HEK293 (cell line): ENCODE data around the gene SRF.

Experiments
- GLIS1 ChIP-seq: fragments of 450-650 bp; formaldehyde crosslinking; IDR thresholded peaks from 2 replicates; pipeline ENCODE4 v1.5.1; 2016; ENCODE audit warnings: missing biosample characterization, missing genetic modification characterization
- SP7 ChIP-seq: fragments of 450-650 bp; formaldehyde crosslinking; IDR thresholded peaks from 2 replicates; pipeline ENCODE4 v1.5.1; 2016; ENCODE audit warnings: missing biosample characterization, missing genetic modification characterization
- ZBTB21 ChIP-seq: fragments of 450-650 bp; formaldehyde crosslinking; IDR thresholded peaks from 2 replicates; pipeline ENCODE4 v1.5.1; 2017; ENCODE audit warnings: missing biosample characterization, missing genetic modification characterization
- ZFP37 ChIP-seq: fragments of 450-650 bp; formaldehyde crosslinking; IDR thresholded peaks from 2 replicates; pipeline ENCODE4 v1.5.1; 2016; ENCODE audit warnings: missing biosample characterization, missing genetic modification characterization
- ZNF114 ChIP-seq: fragments of 450-650 bp; formaldehyde crosslinking; IDR thresholded peaks from 2 replicates; pipeline ENCODE4 v1.5.0; 2017; ENCODE audit warnings: missing biosample characterization, missing genetic modification characterization
- ZNF184 ChIP-seq: fragments of 450-650 bp; IDR thresholded peaks from 2 replicates; pipeline ENCODE4 v1.5.1; 2018; ENCODE audit warnings: missing biosample characterization, mild to moderate bottlenecking, missing genetic modification characterization
- ZNF223 ChIP-seq: fragments of 450-650 bp; formaldehyde crosslinking; IDR thresholded peaks from 2 replicates; pipeline ENCODE4 v1.5.1; 2016; ENCODE audit warnings: missing biosample characterization, missing genetic modification characterization
- ZNF23 ChIP-seq: fragments of 450-650 bp; formaldehyde crosslinking; IDR thresholded peaks from 2 replicates; pipeline ENCODE4 v1.5.1; 2016; ENCODE audit warnings: missing biosample characterization, missing genetic modification characterization, borderline replicate concordance
- ZNF324 ChIP-seq: fragments of 450-650 bp; formaldehyde crosslinking; IDR thresholded peaks from 2 replicates; pipeline ENCODE4 v1.5.1; 2016; ENCODE audit warnings: missing biosample characterization, missing genetic modification characterization
- ZNF37A ChIP-seq: fragments of 450-650 bp; IDR thresholded peaks from 2 replicates; pipeline ENCODE4 v1.5.1; 2018; ENCODE audit warnings: missing biosample characterization, missing genetic modification characterization
- ZNF623 ChIP-seq: fragments of 450-650 bp; formaldehyde crosslinking; IDR thresholded peaks from 2 replicates; pipeline ENCODE4 v1.5.1; 2016; ENCODE audit warnings: missing biosample characterization, missing genetic modification characterization
- ZNF747 ChIP-seq: fragments of 450-650 bp; formaldehyde crosslinking; IDR thresholded peaks from 2 replicates; pipeline ENCODE4 v1.5.1; 2016; ENCODE audit warnings: missing biosample characterization, missing genetic modification characterization
- ZNF76 ChIP-seq: fragments of 450-650 bp; formaldehyde crosslinking; IDR thresholded peaks from 2 replicates; pipeline ENCODE4; 2016; ENCODE audit warnings: low read depth, missing biosample characterization, missing genetic modification characterization, borderline replicate concordance
- ZNF776 ChIP-seq: fragments of 450-650 bp; formaldehyde crosslinking; IDR thresholded peaks from 2 replicates; pipeline ENCODE4 v1.5.0; 2017; ENCODE audit warnings: missing biosample characterization, missing genetic modification characterization, borderline replicate concordance
- ZNF785 ChIP-seq: fragments of 450-650 bp; formaldehyde crosslinking; IDR thresholded peaks from 2 replicates; pipeline ENCODE4 v1.5.1; 2016; ENCODE audit warnings: missing biosample characterization, missing genetic modification characterization
- ZSCAN16 ChIP-seq: fragments of 450-650 bp; formaldehyde crosslinking; IDR thresholded peaks from 2 replicates; pipeline ENCODE4 v1.5.1; 2016; ENCODE audit warnings: missing biosample characterization, missing genetic modification characterization
- ZSCAN30 ChIP-seq: fragments of 450-650 bp; IDR thresholded peaks from 2 replicates; pipeline ENCODE4 v1.5.1; 2018; ENCODE audit warnings: missing biosample characterization, mild to moderate bottlenecking, missing genetic modification characterization, moderate library complexity
- TF ChIP-seq, protein P1 (sequence below): fragments of 450-650 bp; formaldehyde crosslinking; IDR thresholded peaks from 2 replicates; pipeline ENCODE4 v1.5.1; 2016; ENCODE audit warnings: missing biosample characterization, missing genetic modification characterization
- TF ChIP-seq, protein P2 (sequence below): fragments of 450-650 bp; formaldehyde crosslinking; IDR thresholded peaks from 2 replicates; pipeline ENCODE4 v1.5.1; 2016; ENCODE audit warnings: missing biosample characterization, missing genetic modification characterization
- TF ChIP-seq, protein P3 (sequence below): fragments of 450-650 bp; formaldehyde crosslinking; IDR thresholded peaks from 2 replicates; pipeline ENCODE4 v1.5.1; 2017; ENCODE audit warnings: missing biosample characterization, missing genetic modification characterization
- TF ChIP-seq, protein P4 (sequence below): fragments of 450-650 bp; formaldehyde crosslinking; IDR thresholded peaks from 2 replicates; pipeline ENCODE4 v1.5.1; 2016; ENCODE audit warnings: missing biosample characterization, missing genetic modification characterization
- TF ChIP-seq, protein P5 (sequence below): fragments of 450-650 bp; formaldehyde crosslinking; IDR thresholded peaks from 2 replicates; pipeline ENCODE4 v1.5.1; 2016; ENCODE audit warnings: missing biosample characterization, missing genetic modification characterization, low read depth
- TF ChIP-seq, protein P6 (sequence below): fragments of 450-650 bp; formaldehyde crosslinking; IDR thresholded peaks from 2 replicates; pipeline ENCODE4 v1.5.1; 2016; ENCODE audit warnings: missing biosample characterization, missing genetic modification characterization
- TF ChIP-seq, protein P7 (sequence below): fragments of 450-650 bp; formaldehyde crosslinking; IDR thresholded peaks from 2 replicates; pipeline ENCODE4 v1.5.1; 2016; ENCODE audit warnings: missing biosample characterization, missing genetic modification characterization

The SRF gene

DNA sequence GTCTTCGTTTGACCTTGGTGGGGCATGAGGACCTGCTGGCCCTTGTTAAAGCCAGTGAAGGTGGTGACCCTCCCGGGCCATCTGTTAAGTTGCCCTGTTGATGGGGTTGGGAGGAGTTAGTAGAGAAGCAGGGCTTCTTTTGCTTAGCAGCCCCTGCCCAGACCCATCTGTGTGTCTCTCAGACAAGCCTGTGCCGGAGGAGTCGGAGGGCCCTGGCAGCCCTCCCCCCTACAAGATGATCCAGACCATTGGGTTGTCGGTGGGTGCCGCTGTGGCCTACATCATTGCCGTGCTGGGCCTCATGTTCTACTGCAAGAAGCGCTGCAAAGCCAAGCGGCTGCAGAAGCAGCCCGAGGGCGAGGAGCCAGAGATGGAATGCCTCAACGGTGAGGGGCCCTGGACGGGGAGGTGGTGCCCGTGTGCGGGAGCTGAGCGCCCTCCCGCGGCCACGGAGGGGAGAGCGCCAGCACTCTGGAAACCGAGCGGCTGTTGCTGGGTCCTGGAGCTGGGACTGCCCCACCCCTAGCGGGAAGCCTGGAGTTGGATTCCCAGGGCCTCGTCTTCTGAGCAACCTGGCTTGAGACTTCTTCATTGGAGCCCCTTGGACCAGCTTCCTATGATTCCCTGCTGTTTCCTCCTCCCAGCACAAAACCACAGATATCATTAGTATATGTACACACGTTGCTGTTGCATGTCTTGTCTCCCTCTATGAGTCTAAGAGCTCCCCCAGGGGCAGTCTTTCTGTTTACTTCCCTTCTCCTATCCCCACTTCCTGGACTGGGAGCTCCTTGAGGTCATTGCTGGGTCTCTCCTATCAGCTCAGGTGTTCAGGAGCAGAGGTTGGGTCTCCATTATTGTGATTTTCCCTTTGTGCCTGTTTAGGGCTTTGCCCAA lies 27.6 kb upstream of the SRF start (continued):
- TF ChIP-seq, protein P1, sequence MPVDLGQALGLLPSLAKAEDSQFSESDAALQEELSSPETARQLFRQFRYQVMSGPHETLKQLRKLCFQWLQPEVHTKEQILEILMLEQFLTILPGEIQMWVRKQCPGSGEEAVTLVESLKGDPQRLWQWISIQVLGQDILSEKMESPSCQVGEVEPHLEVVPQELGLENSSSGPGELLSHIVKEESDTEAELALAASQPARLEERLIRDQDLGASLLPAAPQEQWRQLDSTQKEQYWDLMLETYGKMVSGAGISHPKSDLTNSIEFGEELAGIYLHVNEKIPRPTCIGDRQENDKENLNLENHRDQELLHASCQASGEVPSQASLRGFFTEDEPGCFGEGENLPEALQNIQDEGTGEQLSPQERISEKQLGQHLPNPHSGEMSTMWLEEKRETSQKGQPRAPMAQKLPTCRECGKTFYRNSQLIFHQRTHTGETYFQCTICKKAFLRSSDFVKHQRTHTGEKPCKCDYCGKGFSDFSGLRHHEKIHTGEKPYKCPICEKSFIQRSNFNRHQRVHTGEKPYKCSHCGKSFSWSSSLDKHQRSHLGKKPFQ (tag by site-specific recombination): no peak
- TF ChIP-seq, protein P2, sequence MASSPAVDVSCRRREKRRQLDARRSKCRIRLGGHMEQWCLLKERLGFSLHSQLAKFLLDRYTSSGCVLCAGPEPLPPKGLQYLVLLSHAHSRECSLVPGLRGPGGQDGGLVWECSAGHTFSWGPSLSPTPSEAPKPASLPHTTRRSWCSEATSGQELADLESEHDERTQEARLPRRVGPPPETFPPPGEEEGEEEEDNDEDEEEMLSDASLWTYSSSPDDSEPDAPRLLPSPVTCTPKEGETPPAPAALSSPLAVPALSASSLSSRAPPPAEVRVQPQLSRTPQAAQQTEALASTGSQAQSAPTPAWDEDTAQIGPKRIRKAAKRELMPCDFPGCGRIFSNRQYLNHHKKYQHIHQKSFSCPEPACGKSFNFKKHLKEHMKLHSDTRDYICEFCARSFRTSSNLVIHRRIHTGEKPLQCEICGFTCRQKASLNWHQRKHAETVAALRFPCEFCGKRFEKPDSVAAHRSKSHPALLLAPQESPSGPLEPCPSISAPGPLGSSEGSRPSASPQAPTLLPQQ (tag by site-specific recombination): peak; percentile 76; the same call in 1 of the 2 replicates
- 0 out of 2 replicates have a peak, but pooled peaks have one; percentile 53 for TF ChIP-seq ZNF324 (tag by site-specific recombination)
- TF ChIP-seq ZNF76 (tag by site-specific recombination): no peak
- TF ChIP-seq ZNF114 (tag by site-specific recombination): no peak
- TF ChIP-seq ZNF223: no peak
- TF ChIP-seq, protein P3, sequence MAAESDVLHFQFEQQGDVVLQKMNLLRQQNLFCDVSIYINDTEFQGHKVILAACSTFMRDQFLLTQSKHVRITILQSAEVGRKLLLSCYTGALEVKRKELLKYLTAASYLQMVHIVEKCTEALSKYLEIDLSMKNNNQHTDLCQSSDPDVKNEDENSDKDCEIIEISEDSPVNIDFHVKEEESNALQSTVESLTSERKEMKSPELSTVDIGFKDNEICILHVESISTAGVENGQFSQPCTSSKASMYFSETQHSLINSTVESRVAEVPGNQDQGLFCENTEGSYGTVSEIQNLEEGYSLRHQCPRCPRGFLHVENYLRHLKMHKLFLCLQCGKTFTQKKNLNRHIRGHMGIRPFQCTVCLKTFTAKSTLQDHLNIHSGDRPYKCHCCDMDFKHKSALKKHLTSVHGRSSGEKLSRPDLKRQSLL (tag by site-specific recombination): peak; percentile 57; the same call in 1 of the 2 replicates
- no peak for TF ChIP-seq ZBTB21
- TF ChIP-seq, protein P4, sequence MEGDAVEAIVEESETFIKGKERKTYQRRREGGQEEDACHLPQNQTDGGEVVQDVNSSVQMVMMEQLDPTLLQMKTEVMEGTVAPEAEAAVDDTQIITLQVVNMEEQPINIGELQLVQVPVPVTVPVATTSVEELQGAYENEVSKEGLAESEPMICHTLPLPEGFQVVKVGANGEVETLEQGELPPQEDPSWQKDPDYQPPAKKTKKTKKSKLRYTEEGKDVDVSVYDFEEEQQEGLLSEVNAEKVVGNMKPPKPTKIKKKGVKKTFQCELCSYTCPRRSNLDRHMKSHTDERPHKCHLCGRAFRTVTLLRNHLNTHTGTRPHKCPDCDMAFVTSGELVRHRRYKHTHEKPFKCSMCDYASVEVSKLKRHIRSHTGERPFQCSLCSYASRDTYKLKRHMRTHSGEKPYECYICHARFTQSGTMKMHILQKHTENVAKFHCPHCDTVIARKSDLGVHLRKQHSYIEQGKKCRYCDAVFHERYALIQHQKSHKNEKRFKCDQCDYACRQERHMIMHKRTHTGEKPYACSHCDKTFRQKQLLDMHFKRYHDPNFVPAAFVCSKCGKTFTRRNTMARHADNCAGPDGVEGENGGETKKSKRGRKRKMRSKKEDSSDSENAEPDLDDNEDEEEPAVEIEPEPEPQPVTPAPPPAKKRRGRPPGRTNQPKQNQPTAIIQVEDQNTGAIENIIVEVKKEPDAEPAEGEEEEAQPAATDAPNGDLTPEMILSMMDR (tag by site-specific recombination): peak; percentile 99
- TF ChIP-seq ZSCAN16 (tag by site-specific recombination): no peak
- peak; percentile 84 for TF ChIP-seq ZFP37 (tag by site-specific recombination)
- no peak for TF ChIP-seq ZNF747 (tag by site-specific recombination)
- no peak for TF ChIP-seq ZNF776 (tag by site-specific recombination)
- TF ChIP-seq, protein P5, sequence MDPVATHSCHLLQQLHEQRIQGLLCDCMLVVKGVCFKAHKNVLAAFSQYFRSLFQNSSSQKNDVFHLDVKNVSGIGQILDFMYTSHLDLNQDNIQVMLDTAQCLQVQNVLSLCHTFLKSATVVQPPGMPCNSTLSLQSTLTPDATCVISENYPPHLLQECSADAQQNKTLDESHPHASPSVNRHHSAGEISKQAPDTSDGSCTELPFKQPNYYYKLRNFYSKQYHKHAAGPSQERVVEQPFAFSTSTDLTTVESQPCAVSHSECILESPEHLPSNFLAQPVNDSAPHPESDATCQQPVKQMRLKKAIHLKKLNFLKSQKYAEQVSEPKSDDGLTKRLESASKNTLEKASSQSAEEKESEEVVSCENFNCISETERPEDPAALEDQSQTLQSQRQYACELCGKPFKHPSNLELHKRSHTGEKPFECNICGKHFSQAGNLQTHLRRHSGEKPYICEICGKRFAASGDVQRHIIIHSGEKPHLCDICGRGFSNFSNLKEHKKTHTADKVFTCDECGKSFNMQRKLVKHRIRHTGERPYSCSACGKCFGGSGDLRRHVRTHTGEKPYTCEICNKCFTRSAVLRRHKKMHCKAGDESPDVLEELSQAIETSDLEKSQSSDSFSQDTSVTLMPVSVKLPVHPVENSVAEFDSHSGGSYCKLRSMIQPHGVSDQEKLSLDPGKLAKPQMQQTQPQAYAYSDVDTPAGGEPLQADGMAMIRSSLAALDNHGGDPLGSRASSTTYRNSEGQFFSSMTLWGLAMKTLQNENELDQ (tag by site-specific recombination): no peak
- TF ChIP-seq ZNF623 (tag by site-specific recombination): no peak
- TF ChIP-seq, protein P6, sequence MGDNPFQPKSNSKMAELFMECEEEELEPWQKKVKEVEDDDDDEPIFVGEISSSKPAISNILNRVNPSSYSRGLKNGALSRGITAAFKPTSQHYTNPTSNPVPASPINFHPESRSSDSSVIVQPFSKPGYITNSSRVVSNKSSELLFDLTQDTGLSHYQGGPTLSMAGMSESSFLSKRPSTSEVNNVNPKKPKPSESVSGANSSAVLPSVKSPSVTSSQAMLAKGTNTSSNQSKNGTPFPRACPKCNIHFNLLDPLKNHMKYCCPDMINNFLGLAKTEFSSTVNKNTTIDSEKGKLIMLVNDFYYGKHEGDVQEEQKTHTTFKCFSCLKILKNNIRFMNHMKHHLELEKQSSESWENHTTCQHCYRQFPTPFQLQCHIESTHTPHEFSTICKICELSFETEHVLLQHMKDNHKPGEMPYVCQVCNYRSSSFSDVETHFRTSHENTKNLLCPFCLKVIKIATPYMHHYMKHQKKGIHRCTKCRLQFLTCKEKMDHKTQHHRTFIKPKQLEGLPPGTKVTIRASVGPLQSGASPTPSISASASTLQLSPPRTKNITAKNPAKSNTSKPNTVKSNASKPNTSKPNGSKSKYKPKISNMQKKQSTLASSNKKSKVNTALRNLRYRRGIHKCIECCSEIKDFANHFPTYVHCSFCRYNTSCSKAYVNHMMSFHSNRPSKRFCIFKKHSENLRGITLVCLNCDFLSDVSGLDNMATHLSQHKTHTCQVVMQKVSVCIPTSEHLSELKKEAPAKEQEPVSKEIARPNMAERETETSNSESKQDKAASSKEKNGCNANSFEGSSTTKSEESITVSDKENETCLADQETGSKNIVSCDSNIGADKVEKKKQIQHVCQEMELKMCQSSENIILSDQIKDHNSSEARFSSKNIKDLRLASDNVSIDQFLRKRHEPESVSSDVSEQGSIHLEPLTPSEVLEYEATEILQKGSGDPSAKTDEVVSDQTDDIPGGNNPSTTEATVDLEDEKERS (tag by site-specific recombination): no peak
- TF ChIP-seq ZNF37A (tag by site-specific recombination): no peak
- no peak for TF ChIP-seq ZNF785 (tag by site-specific recombination)
- TF ChIP-seq ZNF23 (tag by site-specific recombination): no peak
- peak; percentile 59; the same call in 1 of the 2 replicates for TF ChIP-seq SP7 (tag by site-specific recombination)
- TF ChIP-seq, protein P7, sequence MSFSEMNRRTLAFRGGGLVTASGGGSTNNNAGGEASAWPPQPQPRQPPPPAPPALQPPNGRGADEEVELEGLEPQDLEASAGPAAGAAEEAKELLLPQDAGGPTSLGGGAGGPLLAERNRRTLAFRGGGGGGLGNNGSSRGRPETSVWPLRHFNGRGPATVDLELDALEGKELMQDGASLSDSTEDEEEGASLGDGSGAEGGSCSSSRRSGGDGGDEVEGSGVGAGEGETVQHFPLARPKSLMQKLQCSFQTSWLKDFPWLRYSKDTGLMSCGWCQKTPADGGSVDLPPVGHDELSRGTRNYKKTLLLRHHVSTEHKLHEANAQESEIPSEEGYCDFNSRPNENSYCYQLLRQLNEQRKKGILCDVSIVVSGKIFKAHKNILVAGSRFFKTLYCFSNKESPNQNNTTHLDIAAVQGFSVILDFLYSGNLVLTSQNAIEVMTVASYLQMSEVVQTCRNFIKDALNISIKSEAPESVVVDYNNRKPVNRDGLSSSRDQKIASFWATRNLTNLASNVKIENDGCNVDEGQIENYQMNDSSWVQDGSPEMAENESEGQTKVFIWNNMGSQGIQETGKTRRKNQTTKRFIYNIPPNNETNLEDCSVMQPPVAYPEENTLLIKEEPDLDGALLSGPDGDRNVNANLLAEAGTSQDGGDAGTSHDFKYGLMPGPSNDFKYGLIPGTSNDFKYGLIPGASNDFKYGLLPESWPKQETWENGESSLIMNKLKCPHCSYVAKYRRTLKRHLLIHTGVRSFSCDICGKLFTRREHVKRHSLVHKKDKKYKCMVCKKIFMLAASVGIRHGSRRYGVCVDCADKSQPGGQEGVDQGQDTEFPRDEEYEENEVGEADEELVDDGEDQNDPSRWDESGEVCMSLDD: 0 out of 2 replicates have a peak, but pooled peaks have one; percentile 30
- TF ChIP-seq ZNF184 (tag by site-specific recombination): no peak
- TF ChIP-seq ZSCAN30 (tag by site-specific recombination): peak; percentile 97
- peak; percentile 57; the same call in 1 of the 2 replicates for TF ChIP-seq GLIS1 (tag by site-specific recombination)
